IPS-18c (cell line): ENCODE measurements around the gene MYO7A.

Experiments used
- H3K4me3 ChIP-seq: 2 replicates; pipeline ENCODE4 v1.7.0; 2013; ENCODE audit warnings: low read depth, mild to moderate bottlenecking, low read length, moderate library complexity; ENCODE audit not compliant: insufficient read depth
- H3K9me3 ChIP-seq: one replicate; pipeline ENCODE4 v1.6.1; 2013; ENCODE audit warnings: mild to moderate bottlenecking, low read length, moderate library complexity; ENCODE audit not compliant: control insufficient read depth, insufficient read depth

The MYO7A gene

DNA sequence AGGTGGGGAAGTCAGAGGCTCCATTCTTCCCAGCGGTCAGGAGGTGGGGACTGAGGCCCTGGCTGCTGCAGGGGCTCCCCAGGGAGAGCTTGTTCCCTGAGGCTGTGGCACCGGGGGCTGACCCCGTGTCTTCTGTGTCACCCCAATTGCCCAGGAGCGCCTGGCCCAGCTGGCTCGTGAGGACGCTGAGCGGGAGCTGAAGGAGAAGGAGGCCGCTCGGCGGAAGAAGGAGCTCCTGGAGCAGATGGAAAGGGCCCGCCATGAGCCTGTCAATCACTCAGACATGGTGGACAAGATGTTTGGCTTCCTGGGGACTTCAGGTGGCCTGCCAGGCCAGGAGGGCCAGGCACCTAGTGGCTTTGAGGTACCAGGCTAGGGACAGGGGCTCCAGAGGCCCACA, 53.2 kb downstream of the MYO7A start:
- H3K4me3 ChIP-seq = no peak overlapping the region

DNA sequence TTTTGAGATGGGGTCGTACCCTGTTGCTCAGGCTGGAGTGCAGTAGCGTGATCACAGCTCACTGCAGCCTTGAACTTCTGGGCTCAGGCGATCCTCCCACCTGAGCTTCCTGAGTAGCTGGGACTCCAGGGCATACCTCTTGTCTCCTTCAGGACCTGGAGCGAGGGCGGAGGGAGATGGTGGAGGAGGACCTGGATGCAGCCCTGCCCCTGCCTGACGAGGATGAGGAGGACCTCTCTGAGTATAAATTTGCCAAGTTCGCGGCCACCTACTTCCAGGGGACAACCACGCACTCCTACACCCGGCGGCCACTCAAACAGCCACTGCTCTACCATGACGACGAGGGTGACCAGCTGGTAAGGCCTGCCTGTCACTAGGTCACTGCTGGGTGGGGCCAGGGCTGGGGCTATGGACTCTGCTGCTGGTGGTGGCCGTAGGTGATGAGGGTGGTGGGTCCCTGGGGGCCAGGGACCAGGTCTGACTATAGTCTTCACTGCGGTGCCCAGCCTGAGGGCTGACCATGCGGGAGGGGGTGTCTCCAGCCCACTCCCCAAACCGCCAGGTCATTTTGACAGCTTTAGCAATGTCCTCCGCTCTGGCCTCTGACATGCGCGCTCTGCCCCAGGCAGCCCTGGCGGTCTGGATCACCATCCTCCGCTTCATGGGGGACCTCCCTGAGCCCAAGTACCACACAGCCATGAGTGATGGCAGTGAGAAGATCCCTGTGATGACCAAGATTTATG, 53.9 kb downstream of the MYO7A start:
- H3K9me3 ChIP-seq = no peaks in the 10 kb centered on the region

More for the DNA sequence above, 53.2 kb downstream of the MYO7A start:
- no peaks in the 10 kb centered on the region for H3K9me3 ChIP-seq

DNA sequence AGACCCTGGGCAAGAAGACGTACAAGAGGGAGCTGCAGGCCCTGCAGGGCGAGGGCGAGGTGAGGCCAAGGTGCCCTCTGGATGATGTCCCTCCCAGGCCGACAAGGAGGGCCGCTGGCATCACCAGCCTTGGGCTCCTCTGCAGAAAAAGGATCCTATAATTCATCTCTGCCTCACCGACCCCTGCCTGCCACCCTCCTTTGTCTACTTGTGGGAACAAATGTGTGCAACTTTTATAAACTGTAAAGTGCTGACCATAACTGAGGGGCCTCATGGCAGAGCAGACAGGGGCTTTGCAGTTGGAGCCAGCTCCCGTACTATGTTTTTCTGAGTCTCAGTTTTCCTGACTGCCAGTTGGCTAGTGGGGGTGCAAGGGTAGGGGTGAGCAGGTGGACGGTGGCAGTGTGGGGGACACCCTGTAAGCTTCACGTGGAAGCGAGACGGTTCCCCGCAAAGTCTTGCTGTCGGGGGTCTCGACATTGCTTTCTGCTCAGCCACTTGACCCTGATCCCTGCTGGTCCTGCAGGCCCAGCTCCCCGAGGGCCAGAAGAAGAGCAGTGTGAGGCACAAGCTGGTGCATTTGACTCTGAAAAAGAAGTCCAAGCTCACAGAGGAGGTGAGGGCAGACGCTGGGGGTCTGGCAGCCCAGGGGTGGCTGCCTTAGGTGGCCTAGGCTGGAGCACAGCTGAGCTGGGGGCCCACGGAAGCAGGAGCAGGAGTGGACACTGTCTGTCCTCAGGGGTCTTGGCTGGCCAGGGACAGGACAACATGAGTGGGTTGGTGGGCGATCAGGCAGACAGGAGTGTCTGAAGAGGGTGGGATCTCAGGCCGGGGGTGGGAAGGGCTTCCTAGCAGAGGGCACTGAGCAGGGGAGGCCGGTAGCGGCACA, 54.7 kb downstream of the MYO7A start:
- Histone ChIP-seq H3K4me3 (no peak overlapping the region), H3K9me3 (no peaks in the 10 kb centered on the region)

More for the DNA sequence above, 53.9 kb downstream of the MYO7A start:
- no peak overlapping the region for H3K4me3 ChIP-seq

DNA sequence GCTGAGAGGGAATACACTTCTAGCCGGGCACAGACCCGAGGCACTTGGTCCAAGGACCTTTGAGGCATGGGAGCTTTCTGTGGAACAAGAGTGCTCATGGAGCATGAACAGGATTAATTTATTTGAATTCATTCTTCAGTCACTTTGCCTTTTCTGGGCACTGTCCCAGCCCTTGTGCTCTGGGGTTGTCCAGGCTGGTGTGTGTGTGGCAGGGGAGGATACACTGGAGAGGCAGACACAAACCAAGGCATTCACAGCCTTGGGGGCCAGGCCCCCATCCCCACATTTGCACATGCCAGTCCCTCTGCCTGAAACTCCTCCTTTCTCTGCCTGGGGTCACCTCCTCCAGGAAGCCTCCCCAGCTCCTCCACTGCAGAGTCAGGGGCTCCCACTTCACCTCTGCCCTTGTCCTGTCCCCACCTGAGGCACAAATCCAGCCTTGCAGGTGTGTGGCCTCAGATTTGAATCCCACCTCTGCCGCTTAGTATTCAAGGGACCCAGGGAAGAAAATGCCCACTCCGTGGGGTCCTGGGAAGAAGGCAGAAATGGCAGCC, 55.5 kb downstream of the MYO7A start:
- Histone ChIP-seq H3K9me3 (no peaks in the 10 kb centered on the region), H3K4me3 (no peak overlapping the region)

DNA sequence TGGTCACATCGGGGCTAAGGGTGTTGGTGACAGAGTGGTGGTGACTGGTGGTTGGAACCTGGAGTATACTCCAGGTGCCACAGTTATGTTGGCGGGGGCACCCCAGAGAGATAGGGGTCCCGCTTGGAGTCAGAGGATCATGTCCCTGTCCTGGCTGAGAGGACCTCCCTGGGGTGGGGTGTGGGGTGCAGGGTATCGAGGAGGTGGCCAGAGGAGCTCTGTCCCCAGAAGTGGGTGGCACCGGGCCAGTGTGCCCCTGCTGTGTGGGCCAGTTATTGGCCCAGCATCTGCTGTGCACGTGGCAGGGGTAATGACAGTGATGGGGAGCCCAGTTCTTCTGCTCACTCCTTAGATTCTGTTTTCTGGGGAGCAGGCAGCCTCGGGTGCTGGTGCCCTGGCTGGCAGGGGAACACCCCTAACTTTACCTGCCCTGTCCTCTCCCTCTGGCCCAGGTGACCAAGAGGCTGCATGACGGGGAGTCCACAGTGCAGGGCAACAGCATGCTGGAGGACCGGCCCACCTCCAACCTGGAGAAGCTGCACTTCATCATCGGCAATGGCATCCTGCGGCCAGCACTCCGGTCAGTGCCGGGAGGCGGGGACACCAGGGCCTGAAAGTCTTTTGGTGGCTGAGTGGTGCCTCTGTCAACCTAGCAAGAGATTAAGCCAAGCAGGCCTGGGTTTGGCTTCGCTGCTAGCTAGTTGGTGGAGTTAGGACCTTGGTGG, 56.3 kb downstream of the MYO7A start:
- Histone ChIP-seq H3K9me3 (no peaks in the 10 kb centered on the region), H3K4me3 (no peak overlapping the region)

DNA sequence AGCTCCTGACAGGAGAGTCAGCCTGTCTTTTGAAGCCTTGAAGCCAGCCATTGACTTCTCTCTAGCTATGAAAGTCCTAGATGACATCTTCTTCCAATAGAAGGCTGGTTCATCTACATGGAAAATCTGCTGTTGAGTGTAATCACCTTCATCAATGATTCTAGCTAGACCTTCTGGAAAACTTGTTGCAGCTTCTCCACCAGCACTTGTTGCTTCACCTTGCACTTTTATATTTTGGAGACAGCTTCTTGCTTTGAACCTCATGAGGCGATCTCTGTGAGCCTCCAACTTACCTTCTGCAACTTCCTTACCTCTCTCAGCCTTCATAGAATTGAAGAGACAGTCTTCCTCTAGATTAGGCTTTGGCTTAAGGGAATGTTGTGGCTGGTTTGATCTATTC, 58.3 kb downstream of the MYO7A start:
- Histone ChIP-seq H3K9me3 (no peaks in the 10 kb centered on the region), H3K4me3 (no peak overlapping the region)

DNA sequence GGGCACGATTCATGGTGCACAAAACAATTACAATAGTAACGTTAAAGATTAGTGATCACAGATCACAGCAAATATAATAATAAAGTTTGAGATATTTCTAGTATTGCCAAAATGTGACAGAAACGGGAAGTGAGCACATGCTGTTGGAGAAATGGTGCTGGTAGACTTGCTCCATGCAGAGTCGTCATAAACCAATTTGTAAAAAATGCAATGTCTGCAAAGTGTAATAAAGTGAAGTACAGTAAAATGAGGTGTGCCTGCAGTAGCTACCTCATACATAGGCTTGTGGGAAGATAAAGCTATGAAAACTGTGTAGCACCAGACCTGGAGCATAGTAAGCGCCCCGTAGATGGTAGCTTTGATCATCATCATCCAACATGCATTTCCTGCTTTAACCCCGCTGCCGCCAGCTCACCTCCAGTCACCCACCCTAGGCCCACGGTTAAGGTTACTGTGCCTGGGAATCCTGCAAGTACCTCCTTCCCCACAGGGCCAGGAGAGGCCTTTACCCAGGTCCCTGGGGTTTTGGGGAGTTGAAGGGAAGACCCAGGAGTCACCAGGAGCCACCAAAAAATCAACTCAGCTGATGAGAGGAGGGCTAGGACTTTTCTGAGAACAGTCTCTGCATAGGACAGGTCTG, 59.2 kb downstream of the MYO7A start:
- Histone ChIP-seq H3K4me3 (no peak overlapping the region), H3K9me3 (no peaks in the 10 kb centered on the region)

DNA sequence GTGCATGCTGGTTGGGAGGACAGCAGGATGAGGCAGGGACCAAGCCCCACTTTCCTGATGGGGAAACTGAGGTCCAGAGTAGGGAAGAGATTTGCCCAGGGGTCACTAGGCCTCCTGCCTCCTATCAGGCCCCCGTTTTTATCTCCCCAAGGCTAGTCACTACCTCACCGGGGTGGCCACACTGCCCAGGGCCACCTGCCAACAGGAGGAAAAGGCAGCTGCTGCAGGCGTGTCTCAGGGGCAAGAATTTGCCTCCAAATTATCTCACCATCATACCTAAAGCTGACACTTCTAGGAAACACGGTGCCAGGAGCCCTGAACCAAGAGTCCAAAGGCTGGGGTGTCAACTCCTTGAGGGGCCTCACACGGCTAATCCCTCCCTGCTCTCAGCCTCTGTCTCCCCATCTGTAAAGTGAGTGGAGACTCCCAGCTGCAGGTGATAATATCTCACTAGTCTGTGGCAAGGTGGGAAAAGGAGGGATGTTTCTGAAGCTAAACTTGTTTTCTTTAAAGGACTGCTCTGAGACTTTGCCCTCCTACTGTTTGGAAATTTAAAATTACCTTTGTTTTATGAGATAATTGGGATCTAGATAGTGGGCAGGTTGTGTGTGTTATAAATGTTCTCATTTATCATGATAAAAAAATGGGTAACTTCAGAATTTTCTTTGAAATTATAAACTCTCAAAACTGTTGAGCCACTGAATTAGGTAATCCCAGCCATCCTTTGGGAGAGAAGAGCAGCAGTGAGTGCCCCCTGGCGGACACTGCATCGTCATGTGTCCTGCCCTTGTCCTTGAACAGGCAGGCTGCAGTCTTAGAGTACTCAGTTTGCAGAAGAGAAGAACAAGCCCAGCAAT, 60.0 kb downstream of the MYO7A start:
- no peak overlapping the region for H3K4me3 ChIP-seq

DNA sequence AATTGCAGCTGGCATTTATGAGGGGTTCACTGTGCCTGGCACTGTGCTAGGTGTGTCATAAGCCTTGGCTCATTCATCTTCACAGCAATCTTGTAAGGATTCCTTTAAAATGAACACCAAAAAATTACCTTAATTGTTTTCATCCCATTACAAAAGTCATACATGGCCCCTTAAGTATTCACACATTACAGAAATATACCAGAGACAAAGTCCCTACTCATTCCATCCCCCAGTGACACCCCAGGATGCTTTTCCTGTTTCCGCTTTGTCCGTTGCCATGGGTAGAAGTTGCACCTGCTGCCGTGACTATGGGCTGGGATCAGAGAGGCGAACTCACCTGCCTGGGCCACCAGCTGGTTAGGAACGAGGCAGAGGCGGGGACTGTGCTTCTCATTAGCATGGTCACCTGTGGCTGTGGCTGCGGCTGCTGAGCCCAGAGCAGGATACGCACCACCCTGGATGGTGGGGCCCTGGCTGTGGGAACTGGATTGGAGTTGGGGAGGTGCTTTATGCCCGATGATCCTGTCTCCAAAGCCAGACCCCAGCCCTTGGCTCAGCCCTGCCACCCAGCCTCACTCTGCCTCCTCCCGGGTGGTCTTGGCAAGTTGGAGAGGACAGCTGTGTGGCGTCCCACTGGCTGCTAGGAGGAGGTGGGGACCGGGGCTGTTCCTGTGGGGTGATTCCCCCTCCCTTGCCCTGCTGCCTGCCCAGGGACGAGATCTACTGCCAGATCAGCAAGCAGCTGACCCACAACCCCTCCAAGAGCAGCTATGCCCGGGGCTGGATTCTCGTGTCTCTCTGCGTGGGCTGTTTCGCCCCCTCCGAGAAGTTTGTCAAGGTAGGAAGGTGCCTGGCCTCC, 60.8 kb downstream of the MYO7A start:
- Histone ChIP-seq H3K9me3 (no peaks in the 10 kb centered on the region), H3K4me3 (no peak overlapping the region)

More for the DNA sequence above, 60.0 kb downstream of the MYO7A start:
- no peaks in the 10 kb centered on the region for H3K9me3 ChIP-seq

DNA sequence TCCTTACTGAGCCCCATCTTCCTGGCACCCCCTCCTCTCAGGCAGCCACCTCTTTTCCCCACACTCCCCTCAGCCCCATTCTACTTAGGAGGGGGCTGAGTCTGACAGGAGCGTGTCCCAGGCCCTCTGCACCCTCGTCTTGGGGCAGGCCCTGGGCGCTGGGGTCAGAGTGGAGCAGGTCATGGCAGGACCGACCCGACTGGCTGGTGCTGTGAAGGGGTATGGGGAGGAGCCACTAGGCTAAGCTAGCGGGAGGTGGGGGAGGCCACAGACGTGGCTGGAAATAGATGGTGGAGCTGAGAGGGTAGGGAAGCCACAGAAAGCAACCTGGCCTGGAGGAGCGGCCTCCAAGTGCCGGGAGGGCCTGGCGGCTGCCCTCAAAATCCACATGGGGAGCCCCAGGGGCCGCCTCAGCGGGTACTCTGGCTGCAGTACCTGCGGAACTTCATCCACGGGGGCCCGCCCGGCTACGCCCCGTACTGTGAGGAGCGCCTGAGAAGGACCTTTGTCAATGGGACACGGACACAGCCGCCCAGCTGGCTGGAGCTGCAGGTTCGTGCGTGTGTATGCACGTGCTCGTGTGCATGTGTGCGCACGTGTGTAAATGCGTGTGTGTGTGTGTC, 61.7 kb downstream of the MYO7A start:
- Histone ChIP-seq H3K9me3 (no peaks in the 10 kb centered on the region), H3K4me3 (no peak overlapping the region)

DNA sequence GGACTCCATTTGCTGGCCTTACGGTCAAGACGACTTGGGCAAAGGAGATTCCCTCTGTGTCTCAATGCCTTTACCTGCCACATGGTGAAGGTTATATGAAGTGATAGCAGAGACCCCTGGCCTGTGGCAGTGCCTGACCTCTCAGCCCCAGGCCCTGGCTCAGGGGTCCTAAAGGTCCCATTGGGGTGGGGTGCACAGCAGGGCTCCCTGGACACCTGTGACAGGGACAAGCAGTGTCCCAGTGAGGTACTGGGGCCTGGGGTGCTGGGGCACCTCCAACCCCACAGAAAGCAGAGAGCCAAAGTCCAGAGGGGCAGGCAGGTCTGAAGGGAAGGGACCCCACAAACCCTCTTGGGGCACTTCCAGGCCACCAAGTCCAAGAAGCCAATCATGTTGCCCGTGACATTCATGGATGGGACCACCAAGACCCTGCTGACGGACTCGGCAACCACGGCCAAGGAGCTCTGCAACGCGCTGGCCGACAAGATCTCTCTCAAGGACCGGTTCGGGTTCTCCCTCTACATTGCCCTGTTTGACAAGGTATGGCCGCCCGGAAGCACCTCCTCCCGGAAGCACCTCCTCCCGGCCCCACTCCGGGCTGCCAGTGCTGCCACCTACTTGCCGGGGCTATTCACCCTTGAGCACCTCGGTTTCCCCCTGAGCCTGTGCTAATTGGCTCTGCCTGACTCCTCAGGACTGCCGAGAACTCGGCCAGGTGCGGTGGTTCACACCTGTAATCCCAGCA, 62.5 kb downstream of the MYO7A start:
- Histone ChIP-seq H3K9me3 (no peaks in the 10 kb centered on the region), H3K4me3 (no peak overlapping the region)

DNA sequence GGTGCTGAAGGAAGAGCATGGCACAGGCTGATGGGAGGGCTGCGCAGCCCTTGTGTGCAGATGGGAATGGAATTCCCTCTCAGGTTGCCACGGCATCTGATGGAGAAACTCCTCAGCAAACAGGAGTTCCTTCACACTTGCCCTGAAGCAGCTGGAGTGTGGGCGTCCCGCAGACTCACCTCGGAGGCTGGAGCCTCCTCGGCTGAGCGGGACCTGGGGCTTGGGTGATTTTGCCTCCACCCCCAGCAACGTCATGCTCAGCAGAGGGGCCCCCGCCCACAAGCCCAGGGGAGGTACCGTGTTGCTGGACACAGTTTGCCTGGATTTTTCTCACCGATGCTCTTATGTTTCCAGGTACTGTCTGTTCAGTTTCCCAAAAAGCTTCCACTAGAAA, 63.4 kb downstream of the MYO7A start:
- no peaks in the 10 kb centered on the region for H3K9me3 ChIP-seq
- no peak overlapping the region for H3K4me3 ChIP-seq

DNA sequence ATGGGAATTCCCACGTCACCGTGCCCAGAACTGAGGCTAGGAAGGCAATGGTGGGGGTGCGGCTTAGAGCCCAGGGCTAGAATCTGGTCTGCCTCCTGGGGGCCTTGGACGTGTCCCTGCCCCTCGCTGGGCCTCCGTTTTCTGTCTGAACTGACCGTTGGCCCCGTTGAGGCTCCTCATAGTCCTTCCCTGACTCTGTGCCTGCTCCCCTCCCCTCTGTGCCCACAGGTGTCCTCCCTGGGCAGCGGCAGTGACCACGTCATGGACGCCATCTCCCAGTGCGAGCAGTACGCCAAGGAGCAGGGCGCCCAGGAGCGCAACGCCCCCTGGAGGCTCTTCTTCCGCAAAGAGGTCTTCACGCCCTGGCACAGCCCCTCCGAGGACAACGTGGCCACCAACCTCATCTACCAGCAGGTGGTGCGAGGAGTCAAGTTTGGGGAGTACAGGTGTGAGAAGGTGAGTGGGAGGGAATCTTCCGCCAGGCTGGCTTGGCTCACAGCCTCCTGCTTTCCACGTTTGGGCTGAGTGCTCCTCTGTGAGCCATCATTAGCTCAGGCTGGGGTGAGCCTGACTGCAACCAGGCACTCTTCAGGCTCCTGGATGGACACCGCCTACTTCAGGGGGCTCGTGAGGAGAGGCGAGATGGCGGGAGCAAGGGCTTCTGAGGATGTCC, 63.9 kb downstream of the MYO7A start:
- H3K4me3 ChIP-seq = no peak overlapping the region
- no peaks in the 10 kb centered on the region for H3K9me3 ChIP-seq

DNA sequence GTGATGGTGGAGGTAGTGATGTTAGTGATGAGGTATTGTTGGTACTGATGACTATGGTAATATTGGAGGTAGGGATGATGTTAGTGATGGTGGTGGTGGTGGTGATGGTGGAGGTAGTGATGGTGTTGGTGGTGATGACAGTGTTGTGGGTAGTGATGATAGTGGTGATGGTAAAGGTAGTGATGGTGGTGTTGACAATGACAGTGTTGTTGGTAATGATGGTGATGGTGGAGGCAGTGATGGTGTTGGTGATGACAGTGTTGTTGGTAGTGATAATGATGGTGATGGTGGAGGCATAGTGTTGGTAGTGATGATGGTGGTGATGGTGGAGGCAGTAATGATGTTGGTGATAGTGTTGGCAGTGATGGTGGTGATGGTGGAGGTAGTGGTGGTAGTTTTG, 65.1 kb downstream of the MYO7A start:
- no peaks in the 10 kb centered on the region for H3K9me3 ChIP-seq
- H3K4me3 ChIP-seq = no peak overlapping the region
